SK-N-SH (cell line): ENCODE data around the gene CLCN3. TPM values are rescaled to one million over a fixed set of nuclear protein-coding genes. Genes with fewer than 3 reads are reported as not detected.

Experiments used
- CTCF ChIA-PET: fragments of 300-600, 350-600 bp; formaldehyde crosslinking; extraction: SDS; loops from one replicate; lab custom pipeline; 2021; lab: Yijun Ruan, JAX
- POLR2A ChIA-PET: fragments of 350-600 bp; sonication (Branson Sonifier 250); formaldehyde crosslinking; extraction: SDS; loops from one replicate; lab custom pipeline; 2020; ENCODE audit warnings: antibody characterized with exemption, inconsistent platforms; lab: Yijun Ruan, JAX
- DNase-seq: peaks from one replicate; pipeline ENCODE4 v3.0.0; 2012
- H2AFZ ChIP-seq: fragments of 200-600 bp; sonication (generic); 2 replicates; pipeline ENCODE4 v1.8.1; 2016; ENCODE audit warnings: antibody characterized with exemption, mild to moderate bottlenecking, low read depth
- H3F3A ChIP-seq: fragments of 200-600 bp; sonication (generic); replicated peaks from 2 replicates; pipeline ENCODE3; 2016; ENCODE audit warnings: antibody characterized with exemption, mild to moderate bottlenecking; ENCODE audit not compliant: insufficient read depth
- H3K27ac ChIP-seq, 2 experiments: fragments of 200-500 bp in 1 of 2; fragments of 200-600 bp in 1 of 2; sonication (Bioruptor generic) in 1 of 2; sonication (generic), shearing (Covaris generic) in 1 of 2; 2 replicates each; pipeline versions ENCODE4 v1.5.1 to v1.6.1; 2014 to 2016; ENCODE audit warnings: low read depth in 2 of 2, inconsistent platforms in 1 of 2, low read length in 1 of 2, mild to moderate bottlenecking in 1 of 2, mixed read lengths in 1 of 2
- H3K27me3 ChIP-seq: fragments of 200-600 bp; sonication (generic), shearing (Covaris generic); 2 replicates; pipeline ENCODE4 v1.6.1; 2016; ENCODE audit warnings: mixed run types; ENCODE audit not compliant: insufficient read depth
- H3K36me3 ChIP-seq, 2 experiments: fragments of 200-500 bp in 1 of 2; fragments of 200-600 bp in 1 of 2; sonication (Bioruptor generic) in 1 of 2; sonication (generic) in 1 of 2; replicated peaks in 1 of 2; 2 replicates each; pipeline versions ENCODE3 to v1.5.1; 2014 to 2016; ENCODE audit warnings: low read length in 1 of 2, mild to moderate bottlenecking in 1 of 2; ENCODE audit not compliant: insufficient read depth in 2 of 2, control insufficient read depth in 1 of 2
- H3K4me1 ChIP-seq, 2 experiments: fragments of 200-500 bp in 1 of 2; fragments of 200-600 bp in 1 of 2; sonication (Bioruptor generic) in 1 of 2; sonication (generic), shearing (Covaris generic) in 1 of 2; 2 replicates each; pipeline versions ENCODE4 v1.5.1 to v1.6.1; 2014 to 2016; ENCODE audit warnings: low read depth in 1 of 2, low read length in 1 of 2, mixed run types in 1 of 2; ENCODE audit not compliant: insufficient read depth in 2 of 2, control insufficient read depth in 1 of 2
- H3K4me2 ChIP-seq: fragments of 200-600 bp; sonication (generic), shearing (Covaris generic); 2 replicates; pipeline ENCODE4 v1.6.1; 2017; ENCODE audit warnings: mixed run types
- H3K4me3 ChIP-seq, 2 experiments: fragments of 200-500 bp in 1 of 2; fragments of 200-600 bp in 1 of 2; sonication (Bioruptor generic) in 1 of 2; sonication (generic), shearing (Covaris generic) in 1 of 2; 2 replicates each; pipeline versions ENCODE4 v1.5.1 to v1.8.1; 2014 to 2016; ENCODE audit warnings: low read depth in 2 of 2, inconsistent platforms in 1 of 2, low read length in 1 of 2, mild to moderate bottlenecking in 1 of 2, mixed read lengths in 1 of 2, moderate library complexity in 1 of 2
- H3K79me2 ChIP-seq: fragments of 200-600 bp; sonication (generic); 2 replicates; pipeline ENCODE4 v1.8.1; 2017; ENCODE audit warnings: mild to moderate bottlenecking; ENCODE audit not compliant: insufficient read depth
- H3K9ac ChIP-seq: fragments of 200-600 bp; sonication (generic); 2 replicates; pipeline ENCODE4 v1.6.1; 2017; ENCODE audit warnings: mixed run types
- H3K9me2 ChIP-seq: fragments of 200-600 bp; sonication (generic); 2 replicates; pipeline ENCODE4 v1.6.1; 2017; ENCODE audit warnings: mixed run types
- H3K9me3 ChIP-seq: fragments of 200-600 bp; sonication (generic); 2 replicates; pipeline ENCODE4 v1.6.1; 2017; ENCODE audit warnings: mixed run types, mild to moderate bottlenecking, moderate library complexity
- H4K20me1 ChIP-seq: fragments of 200-600 bp; sonication (generic); 2 replicates; pipeline ENCODE4 v1.6.1; 2017; ENCODE audit warnings: mild to moderate bottlenecking, mixed run types; ENCODE audit not compliant: insufficient read depth
- EZH2phosphoT487 ChIP-seq: fragments of 200-600 bp; sonication (generic); IDR thresholded peaks from 2 replicates; pipeline ENCODE4 v1.6.1; 2017; ENCODE audit warnings: low read depth, mixed run types, mild to moderate bottlenecking, antibody characterized with exemption, moderate library complexity, borderline replicate concordance
- FOSL2 ChIP-seq: IDR thresholded peaks from 2 replicates; pipeline ENCODE4 v1.4.0; 2012; ENCODE audit warnings: low read depth, mild to moderate bottlenecking, moderate library complexity, borderline replicate concordance
- FOXM1 ChIP-seq: IDR thresholded peaks from 2 replicates; pipeline ENCODE4 v1.4.0; 2012; ENCODE audit warnings: low read depth, mild to moderate bottlenecking
- GATA2 ChIP-seq: sonication (generic); formaldehyde crosslinking; IDR thresholded peaks from 2 replicates; pipeline ENCODE4 v1.5.0; 2020; ENCODE audit warnings: mild to moderate bottlenecking, missing genetic modification reagents
- IRF3 ChIP-seq: fragments of 150-350 bp; IDR thresholded peaks from 2 replicates; pipeline ENCODE4 v1.6.1; 2016; ENCODE audit warnings: mild to moderate bottlenecking, low read depth, low read length
- JUND ChIP-seq: IDR thresholded peaks from 2 replicates; pipeline ENCODE4 v1.4.0; 2012
- MAX ChIP-seq: IDR thresholded peaks from 2 replicates; pipeline ENCODE4 v1.4.0; 2012; ENCODE audit warnings: low read depth
- MXI1 ChIP-seq: IDR thresholded peaks from 2 replicates; pipeline ENCODE4 v1.6.1; 2012; ENCODE audit warnings: mild to moderate bottlenecking, low read depth, low read length, improper control_type of control experiment
- NRF1 ChIP-seq: IDR thresholded peaks from 2 replicates; pipeline ENCODE4 v1.6.1; 2012; ENCODE audit warnings: low read depth, mild to moderate bottlenecking, low read length
- POLR2AphosphoS5 ChIP-seq: IDR thresholded peaks from 2 replicates; pipeline ENCODE4 v1.6.1; 2012; ENCODE audit warnings: low read depth, low read length
- RFX5 ChIP-seq: IDR thresholded peaks from 2 replicates; pipeline ENCODE4 v1.6.1; 2012; ENCODE audit warnings: mild to moderate bottlenecking, improper control_type of control experiment, low read length
- SMC3 ChIP-seq: IDR thresholded peaks from 2 replicates; pipeline ENCODE4 v1.6.1; 2012; ENCODE audit warnings: low read depth, low read length, improper control_type of control experiment
- TCF12 ChIP-seq: IDR thresholded peaks from 2 replicates; pipeline ENCODE4 v1.4.0; 2012
- YY1 ChIP-seq: IDR thresholded peaks from 2 replicates; pipeline ENCODE4 v1.4.0; 2012; ENCODE audit warnings: low read depth, mild to moderate bottlenecking
- WGBS: methylation state at CpG from one replicate; pipeline ENCODE4 v1.1.6; 2017; ENCODE audit warnings: low lambda C conversion rate; 5-methylcytosine and 5-hydroxymethylcytosine counted together
- polyA plus RNA-seq, 3 experiments: library from polyadenylated mRNA; depleted of rRNA; stranded (reverse); fragments of >200 nt; gene quantifications; 2 replicates each; pipeline ENCODE4 v1.2.3, GENCODE V29; 2012
- TF ChIP-seq, protein P1 (sequence below): IDR thresholded peaks from 2 replicates; pipeline ENCODE4 v1.4.0; 2012; ENCODE audit warnings: low read depth, borderline replicate concordance
- TF ChIP-seq, protein P2 (sequence below): IDR thresholded peaks from 2 replicates; pipeline ENCODE4; 2012

The CLCN3 gene
- polyA plus RNA-seq, 1 of the 3 experiments (the other 2 are of a cell fraction) = 11.8 TPM

- no peak for TF ChIP-seq IRF3
Measured at GRCh38 chr4:169604903-169605331, 15.5 kb upstream of the CLCN3 start (continued).

DNA sequence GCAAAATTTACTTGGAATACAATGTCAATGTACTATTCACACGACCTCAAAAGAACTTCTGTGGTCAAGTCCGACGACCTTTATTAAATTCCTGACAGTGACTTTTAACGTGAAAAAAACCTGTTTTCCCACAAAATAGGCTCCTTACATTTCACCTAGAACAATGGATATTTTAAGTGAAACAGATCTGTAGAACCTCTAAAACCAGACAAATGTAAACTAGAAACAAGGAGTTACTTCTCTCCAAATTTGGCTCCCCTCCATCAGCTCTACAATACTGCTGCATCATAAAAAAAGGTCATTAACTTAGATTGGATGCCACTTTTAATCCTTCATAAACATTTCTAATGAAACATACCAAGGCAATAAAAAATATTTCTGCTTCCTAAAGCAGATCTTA is 9.2 kb upstream of the CLCN3 start:
- ChIA-PET CTCF (interaction anchor here (1.4 to 2.8 kb wide), 2 partner anchors 437 kb away, joined by 3 to 11 read pairs; no protein-coding TSS in a partner anchor), POLR2A (no interaction called here)
- Histone ChIP-seq H3K27ac (peak overlapping the region in 1 of 2 experiments; percentile 90; a peak in 2 of 4 replicates), H3F3A (peaks cover 12% of the 10 kb centered on the region), H3K4me2 (peak overlapping the region; percentile 84), H2AFZ (0 out of 2 replicates have a peak overlapping the region, but pooled peaks have one; percentile 96), H3K9me3 (no peaks in the 10 kb centered on the region), H3K27me3 (no peaks in the 10 kb centered on the region), H3K4me3 (peak overlapping the region; percentile 95 to 97), H3K9ac (peak overlapping the region; percentile 82), H4K20me1 (no peaks in the 10 kb centered on the region), H3K79me2 (peaks cover 36% of the 10 kb centered on the region), H3K9me2 (no peaks in the 10 kb centered on the region), H3K4me1 (peaks cover 8% of the 10 kb centered on the region in 2 experiments; a peak in 1 of 4 replicates), H3K36me3 (peaks cover 0 to 9% of the 10 kb centered on the region in 2 experiments)
- TF ChIP-seq EZH2phosphoT487 (no peak), SMC3 (no peak), RFX5 (no peak), JUND (no peak), TCF12 (no peak), POLR2AphosphoS5 (no peak), NRF1 (no peak), GATA2 (CRISPR knock-in tag) (no peak), MXI1 (no peak), MAX (no peak), FOXM1 (no peak), YY1 (no peak), FOSL2 (no peak)
- TF ChIP-seq, protein P1, sequence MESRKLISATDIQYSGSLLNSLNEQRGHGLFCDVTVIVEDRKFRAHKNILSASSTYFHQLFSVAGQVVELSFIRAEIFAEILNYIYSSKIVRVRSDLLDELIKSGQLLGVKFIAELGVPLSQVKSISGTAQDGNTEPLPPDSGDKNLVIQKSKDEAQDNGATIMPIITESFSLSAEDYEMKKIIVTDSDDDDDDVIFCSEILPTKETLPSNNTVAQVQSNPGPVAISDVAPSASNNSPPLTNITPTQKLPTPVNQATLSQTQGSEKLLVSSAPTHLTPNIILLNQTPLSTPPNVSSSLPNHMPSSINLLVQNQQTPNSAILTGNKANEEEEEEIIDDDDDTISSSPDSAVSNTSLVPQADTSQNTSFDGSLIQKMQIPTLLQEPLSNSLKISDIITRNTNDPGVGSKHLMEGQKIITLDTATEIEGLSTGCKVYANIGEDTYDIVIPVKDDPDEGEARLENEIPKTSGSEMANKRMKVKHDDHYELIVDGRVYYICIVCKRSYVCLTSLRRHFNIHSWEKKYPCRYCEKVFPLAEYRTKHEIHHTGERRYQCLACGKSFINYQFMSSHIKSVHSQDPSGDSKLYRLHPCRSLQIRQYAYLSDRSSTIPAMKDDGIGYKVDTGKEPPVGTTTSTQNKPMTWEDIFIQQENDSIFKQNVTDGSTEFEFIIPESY = no peak
- TF ChIP-seq, protein P2, sequence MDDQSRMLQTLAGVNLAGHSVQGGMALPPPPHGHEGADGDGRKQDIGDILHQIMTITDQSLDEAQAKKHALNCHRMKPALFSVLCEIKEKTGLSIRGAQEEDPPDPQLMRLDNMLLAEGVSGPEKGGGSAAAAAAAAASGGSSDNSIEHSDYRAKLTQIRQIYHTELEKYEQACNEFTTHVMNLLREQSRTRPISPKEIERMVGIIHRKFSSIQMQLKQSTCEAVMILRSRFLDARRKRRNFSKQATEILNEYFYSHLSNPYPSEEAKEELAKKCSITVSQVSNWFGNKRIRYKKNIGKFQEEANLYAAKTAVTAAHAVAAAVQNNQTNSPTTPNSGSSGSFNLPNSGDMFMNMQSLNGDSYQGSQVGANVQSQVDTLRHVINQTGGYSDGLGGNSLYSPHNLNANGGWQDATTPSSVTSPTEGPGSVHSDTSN = no peak
- 36% methylated on average over 4 of the region's 4 CpGs for WGBS
- DNase-seq = no peak
